Measurements from ENCODE around the gene SORT1. TPM values are rescaled to one million over a fixed set of nuclear protein-coding genes. Genes with fewer than 3 reads are reported as not detected.

The SORT1 gene
- polyA plus RNA-seq, 3 donors: 21.3 to 41.1 (median 35.3) TPM

GRCh38 chr1:109350182-109350581 lies 47.5 kb downstream of the SORT1 start:
- intact Hi-C loops (cut with micrococcal nuclease): no loop called here
- H2AFZ ChIP-seq (ENCODE audit: insufficient read depth, low read depth, low read length, poor library complexity, severe bottlenecking): no peak overlapping the region
- H3K4me1 ChIP-seq (ENCODE audit: control insufficient read depth in 1 of 2, insufficient read depth in 2 of 2, low read length in 2 of 2): no peaks in the 10 kb centered on the region
- H3K9ac ChIP-seq (ENCODE audit: insufficient read depth, low read length, poor library complexity, severe bottlenecking): no peak overlapping the region
- H3K27ac ChIP-seq (ENCODE audit: low read depth in 1 of 2, low read length in 2 of 2): no peak overlapping the region
- H3K79me2 ChIP-seq (ENCODE audit: insufficient read depth, low read length): no peaks in the 10 kb centered on the region
- peaks cover 3% of the 10 kb centered on the region for H4K20me1 ChIP-seq (ENCODE audit: insufficient read depth, low read length)
- no peak overlapping the region for H3K4me2 ChIP-seq (replicated peaks; ENCODE audit: extremely low read depth, low read length, poor library complexity, severe bottlenecking)
- H3K36me3 Mint-ChIP-seq: peaks cover 81 to 95% of the 10 kb centered on the region in 2 donors
- TF ChIP-seq, protein P1, sequence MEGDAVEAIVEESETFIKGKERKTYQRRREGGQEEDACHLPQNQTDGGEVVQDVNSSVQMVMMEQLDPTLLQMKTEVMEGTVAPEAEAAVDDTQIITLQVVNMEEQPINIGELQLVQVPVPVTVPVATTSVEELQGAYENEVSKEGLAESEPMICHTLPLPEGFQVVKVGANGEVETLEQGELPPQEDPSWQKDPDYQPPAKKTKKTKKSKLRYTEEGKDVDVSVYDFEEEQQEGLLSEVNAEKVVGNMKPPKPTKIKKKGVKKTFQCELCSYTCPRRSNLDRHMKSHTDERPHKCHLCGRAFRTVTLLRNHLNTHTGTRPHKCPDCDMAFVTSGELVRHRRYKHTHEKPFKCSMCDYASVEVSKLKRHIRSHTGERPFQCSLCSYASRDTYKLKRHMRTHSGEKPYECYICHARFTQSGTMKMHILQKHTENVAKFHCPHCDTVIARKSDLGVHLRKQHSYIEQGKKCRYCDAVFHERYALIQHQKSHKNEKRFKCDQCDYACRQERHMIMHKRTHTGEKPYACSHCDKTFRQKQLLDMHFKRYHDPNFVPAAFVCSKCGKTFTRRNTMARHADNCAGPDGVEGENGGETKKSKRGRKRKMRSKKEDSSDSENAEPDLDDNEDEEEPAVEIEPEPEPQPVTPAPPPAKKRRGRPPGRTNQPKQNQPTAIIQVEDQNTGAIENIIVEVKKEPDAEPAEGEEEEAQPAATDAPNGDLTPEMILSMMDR (IDR thresholded peaks at IDR 0.05): no peak
- no peak overlapping the region for H3K4me3 ChIP-seq (replicated peaks in 1 of 3; ENCODE audit: low read depth in 2 of 3, low read length in 3 of 3)
- no peak overlapping the region for H3K4me3 Mint-ChIP-seq
- H3K9me3 Mint-ChIP-seq: peaks cover 0 to 2% (median 0%) of the 10 kb centered on the region in 7 donors
- no peak for DNase-seq
- H3K27ac Mint-ChIP-seq: peak overlapping the region in 1 of 7 donors; percentile 37
- 84% methylated on average over 3 of the region's 4 CpGs for WGBS (ENCODE audit: insufficient coverage)
- no peaks in the 10 kb centered on the region for H3K27me3 ChIP-seq (ENCODE audit: control insufficient read depth in 2 of 2, insufficient read depth in 2 of 2, low read length in 2 of 2)
- no peaks in the 10 kb centered on the region for H3K4me1 Mint-ChIP-seq
- H3K36me3 ChIP-seq (replicated peaks in 1 of 2; ENCODE audit: control insufficient read depth in 1 of 2, insufficient read depth in 2 of 2, low read length in 2 of 2): peaks cover 77 to 100% of the 10 kb centered on the region in 2 donors
- peaks cover 0 to 3% (median 0%) of the 10 kb centered on the region in 3 donors for H3K27me3 Mint-ChIP-seq (ENCODE audit: low read depth in 3 of 3)
- H3K9me3 ChIP-seq (replicated peaks in 1 of 2; ENCODE audit: control insufficient read depth in 1 of 2, insufficient read depth in 1 of 2, low read length in 2 of 2): no peaks in the 10 kb centered on the region

- Histone ChIP-seq H3K4me2 (replicated peaks; ENCODE audit: extremely low read depth, low read length, poor library complexity, severe bottlenecking) (no peak overlapping the region), H3K4me3 (replicated peaks in 1 of 3; ENCODE audit: low read depth in 2 of 3, low read length in 3 of 3) (no peak overlapping the region), H3K9ac (ENCODE audit: insufficient read depth, low read length, poor library complexity, severe bottlenecking) (no peak overlapping the region), H2AFZ (ENCODE audit: insufficient read depth, low read depth, low read length, poor library complexity, severe bottlenecking) (no peak overlapping the region), H3K79me2 (ENCODE audit: insufficient read depth, low read length) (no peaks in the 10 kb centered on the region), H3K27me3 (ENCODE audit: control insufficient read depth in 2 of 2, insufficient read depth in 2 of 2, low read length in 2 of 2) (no peaks in the 10 kb centered on the region), H3K9me3 (replicated peaks in 1 of 2; ENCODE audit: control insufficient read depth in 1 of 2, insufficient read depth in 1 of 2, low read length in 2 of 2) (no peaks in the 10 kb centered on the region), H3K36me3 (replicated peaks in 1 of 2; ENCODE audit: control insufficient read depth in 1 of 2, insufficient read depth in 2 of 2, low read length in 2 of 2) (peaks cover 86 to 100% of the 10 kb centered on the region in 2 donors), H3K27ac (ENCODE audit: low read depth in 1 of 2, low read length in 2 of 2) (no peak overlapping the region), H4K20me1 (ENCODE audit: insufficient read depth, low read length) (peaks cover 3% of the 10 kb centered on the region), H3K4me1 (ENCODE audit: control insufficient read depth in 1 of 2, insufficient read depth in 2 of 2, low read length in 2 of 2) (no peaks in the 10 kb centered on the region)
- H3K27me3 Mint-ChIP-seq (ENCODE audit: low read depth in 3 of 3): peaks cover 0 to 3% (median 0%) of the 10 kb centered on the region in 3 donors
- no peaks in the 10 kb centered on the region for H3K9me3 Mint-ChIP-seq
- no peak overlapping the region for H3K4me3 Mint-ChIP-seq
- H3K4me1 Mint-ChIP-seq: no peaks in the 10 kb centered on the region
- no peak for DNase-seq
- no peak overlapping the region for H3K27ac Mint-ChIP-seq
- 100% methylated on average over 2 of the region's 6 CpGs for WGBS (ENCODE audit: insufficient coverage)
- peaks cover 83 to 93% of the 10 kb centered on the region in 2 donors for H3K36me3 Mint-ChIP-seq
- TF ChIP-seq, protein P1 (IDR thresholded peaks at IDR 0.05): no peak
- intact Hi-C loops (cut with micrococcal nuclease): no loop called here
These were observed 50.2 kb downstream of the SORT1 start for GRCh38 chr1:109347511-109347910.
